ENCODE data around the gene MAMDC2. TPM values are rescaled to one million over a fixed set of nuclear protein-coding genes. Genes with fewer than 3 reads are reported as not detected.
A peak's percentile ranks its signal among the peaks of the same experiment; 100 is the strongest.

Gene MAMDC2
- total RNA-seq, 1 experiment from 2014 or later = 1.6 TPM

- no peak for DNase-seq (ENCODE audit: low read depth, low spot score)
- in situ Hi-C loops (cut with HindIII; ENCODE audit: low pct_unique_long_range_greater_than_20kb, low sequenced_read_pairs) = no loop called here
Observed at GRCh38 chr9:70257502-70257901, 213.9 kb downstream of the MAMDC2 start.

GRCh38 chr9:70257991-70258691, 214.5 kb downstream of the MAMDC2 start:
- no peak for DNase-seq (ENCODE audit: low read depth, low spot score)
- in situ Hi-C loops (cut with HindIII; ENCODE audit: low pct_unique_long_range_greater_than_20kb, low sequenced_read_pairs) = no loop called here

DNA sequence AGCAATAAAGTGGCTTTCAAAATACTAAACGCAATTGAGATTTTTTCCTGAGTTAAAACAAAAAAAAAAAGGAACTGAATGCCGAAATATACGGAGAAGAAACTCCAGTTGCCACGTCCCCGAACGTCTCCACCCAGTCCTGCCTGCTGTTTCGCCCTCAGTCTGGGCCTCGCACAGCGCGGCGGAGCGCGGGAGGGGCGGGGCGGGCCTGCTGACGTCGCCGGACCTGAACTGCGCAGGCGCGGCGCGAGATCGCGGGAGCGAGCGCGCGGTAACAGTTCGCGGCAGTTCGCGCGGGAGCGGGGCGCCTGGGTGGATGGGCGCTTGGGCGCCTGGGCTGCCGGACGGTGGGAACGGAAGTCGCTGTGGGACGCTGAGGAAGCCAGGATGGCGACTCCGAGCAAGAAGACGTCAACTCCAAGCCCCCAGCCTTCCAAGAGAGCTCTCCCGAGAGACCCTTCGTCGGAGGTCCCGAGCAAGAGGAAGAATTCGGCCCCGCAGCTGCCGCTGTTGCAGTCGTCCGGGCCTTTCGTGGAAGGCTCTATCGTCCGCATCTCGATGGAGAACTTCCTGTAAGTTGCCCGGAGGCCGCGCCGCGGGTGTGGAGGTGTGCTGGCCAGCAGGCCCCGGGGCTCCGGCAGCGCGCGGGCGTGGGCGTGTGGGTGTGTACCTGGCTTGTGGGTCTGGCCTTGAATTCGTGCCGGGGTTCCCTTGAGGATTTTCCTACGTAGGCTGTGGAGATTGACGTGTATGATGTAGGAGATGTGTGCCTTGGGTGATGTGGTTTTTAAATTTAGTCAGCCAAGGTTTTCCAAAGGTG, 215.3 kb downstream of the MAMDC2 start, which contains the start of gene SMC5:
Gene SMC5, plus strand, starts transcription at position 287 of the 820 bp plus-strand sequence. Its CDS starts 101 bp downstream, at position 388.
- peak; percentile 90 for DNase-seq (ENCODE audit: low read depth, low spot score)
- in situ Hi-C loops (cut with HindIII; ENCODE audit: low pct_unique_long_range_greater_than_20kb, low sequenced_read_pairs) = no loop called here

- in situ Hi-C loops (cut with HindIII; ENCODE audit: low pct_unique_long_range_greater_than_20kb, low sequenced_read_pairs) = no loop called here
- no peak for DNase-seq (ENCODE audit: low read depth, low spot score)
Observed at GRCh38 chr9:70259512-70259802, 215.8 kb downstream of the MAMDC2 start.

GRCh38 chr9:70260007-70260443, 216.4 kb downstream of the MAMDC2 start:
- in situ Hi-C loops (cut with HindIII; ENCODE audit: low pct_unique_long_range_greater_than_20kb, low sequenced_read_pairs) = no loop called here
- no peak for DNase-seq (ENCODE audit: low read depth, low spot score)

DNA sequence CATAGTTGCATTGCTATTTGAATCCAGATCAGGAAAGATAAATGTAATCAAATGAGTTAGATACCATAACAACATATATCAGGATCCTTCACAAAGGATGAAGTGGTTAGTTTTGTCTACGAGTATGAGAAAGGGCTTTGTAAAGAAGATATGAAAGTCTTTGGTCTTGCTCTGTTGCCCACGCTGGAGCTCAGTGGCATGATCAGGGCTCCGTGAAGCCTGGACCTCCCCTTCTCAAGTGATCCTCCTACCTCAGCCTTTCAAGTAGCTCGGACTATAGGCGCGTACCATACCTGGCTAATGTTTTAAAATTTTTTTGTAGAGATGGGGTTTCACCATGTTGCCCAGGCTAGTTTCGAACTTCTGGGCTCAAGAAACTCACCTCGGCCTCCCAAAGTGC, 217.0 kb downstream of the MAMDC2 start:
- in situ Hi-C loops (cut with HindIII; ENCODE audit: low pct_unique_long_range_greater_than_20kb, low sequenced_read_pairs) = no loop called here
- no peak for DNase-seq (ENCODE audit: low read depth, low spot score)

DNA sequence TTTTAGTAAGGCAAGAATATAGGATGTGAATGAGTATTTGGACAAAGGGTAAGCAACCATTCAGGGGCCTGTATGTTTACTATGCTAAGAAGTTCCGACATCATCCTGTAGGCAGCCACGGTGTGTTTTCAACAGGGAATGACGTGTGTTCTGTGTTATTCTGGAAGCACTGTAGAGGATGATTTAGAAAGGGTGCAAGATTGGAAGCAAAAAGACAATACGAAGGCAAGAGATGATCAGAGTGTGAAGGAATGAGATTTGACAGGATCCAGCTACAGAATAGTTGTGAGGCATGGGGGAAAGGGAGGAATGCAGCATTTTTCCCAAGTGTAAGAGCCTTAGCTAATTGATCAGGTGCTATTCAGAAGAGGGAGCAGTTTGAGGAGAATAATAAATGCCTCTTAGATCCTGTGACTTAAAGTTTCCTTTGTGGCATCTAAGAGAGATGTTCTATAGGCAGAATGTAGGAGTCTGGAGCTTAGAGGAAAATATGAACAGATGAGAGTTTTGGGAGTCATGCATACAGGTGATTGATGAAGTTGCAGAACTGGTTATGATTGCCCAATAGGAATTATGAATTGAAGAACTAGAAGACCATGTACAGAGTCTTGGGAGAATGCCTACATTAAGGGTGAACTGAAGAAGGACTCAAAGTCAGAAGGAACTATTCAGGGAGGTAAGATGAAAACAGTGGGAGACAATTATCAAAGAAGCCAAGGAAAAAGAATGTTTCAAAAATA, 217.7 kb downstream of the MAMDC2 start:
- in situ Hi-C loops (cut with HindIII; ENCODE audit: low pct_unique_long_range_greater_than_20kb, low sequenced_read_pairs) = no loop called here
- DNase-seq (ENCODE audit: low read depth, low spot score) = no peak

- DNase-seq (ENCODE audit: low read depth, low spot score) = no peak
- in situ Hi-C loops (cut with HindIII; ENCODE audit: low pct_unique_long_range_greater_than_20kb, low sequenced_read_pairs) = no loop called here
Observed at GRCh38 chr9:70262366-70262765, 218.7 kb downstream of the MAMDC2 start.

DNA sequence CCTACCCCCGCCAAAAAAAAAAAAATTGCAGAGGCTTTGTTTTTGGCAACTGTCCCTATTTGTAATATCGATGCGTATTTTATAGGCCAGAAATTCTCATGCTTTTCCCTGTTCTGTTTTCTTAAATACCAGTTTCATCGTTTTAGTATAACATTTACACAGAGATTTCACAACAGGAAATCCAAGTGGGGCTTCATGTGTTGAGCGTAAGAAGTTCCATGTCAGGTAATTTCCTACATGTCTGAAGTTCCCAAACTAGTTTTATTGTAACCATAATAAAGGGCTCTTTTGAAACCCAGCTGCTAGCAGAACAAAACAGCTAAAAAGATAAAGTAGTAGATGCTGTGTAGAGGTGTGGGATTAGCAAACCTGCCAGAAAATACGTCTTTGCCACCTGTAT, 219.3 kb downstream of the MAMDC2 start:
- in situ Hi-C loops (cut with HindIII; ENCODE audit: low pct_unique_long_range_greater_than_20kb, low sequenced_read_pairs) = no loop called here
- DNase-seq (ENCODE audit: low read depth, low spot score) = no peak

DNA sequence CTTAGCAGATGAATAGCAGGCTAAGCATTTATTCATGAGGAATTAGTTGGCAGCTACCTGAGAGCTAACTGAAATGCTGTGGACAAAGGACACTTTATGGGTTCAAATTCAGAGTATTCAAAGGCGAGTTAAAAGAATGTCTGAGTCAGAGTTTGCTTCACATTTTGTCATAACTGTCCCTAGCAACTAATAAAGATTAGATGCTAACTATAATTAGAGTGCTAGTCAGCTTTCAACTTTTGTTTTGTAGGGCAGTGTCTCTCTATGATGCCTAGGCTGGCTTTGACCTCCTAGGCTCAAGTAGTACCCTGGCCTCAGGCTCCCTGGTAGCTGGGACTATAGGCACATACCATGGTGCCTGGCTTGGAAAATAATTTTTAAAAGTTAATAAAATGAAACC, 219.8 kb downstream of the MAMDC2 start:
- in situ Hi-C loops (cut with HindIII; ENCODE audit: low pct_unique_long_range_greater_than_20kb, low sequenced_read_pairs) = no loop called here

More for the DNA sequence above, 219.8 kb downstream of the MAMDC2 start:
- no peak for DNase-seq (ENCODE audit: low read depth, low spot score)

Small RNA genes within 50 kb of the gene (small RNA-seq; reads per million reads assigned to genes)
- 0.23 to 7.2 reads per million in 2 experiments for gene RNU2-5P

Other genes starting within 250 kb of the MAMDC2 start
- not detected in 2 replicates for gene CFAP95, start 223.0 kb upstream of the MAMDC2 start, total RNA-seq (2014; rRNA removed; shearing (Covaris generic))
- gene SMC5, start 215.1 kb downstream of the MAMDC2 start, total RNA-seq (2014; rRNA removed; shearing (Covaris generic)) = 20.7 and 24.0 TPM in 2 replicates